ENCODE measurements around the gene FAM174C.

GRCh38 chr19:1240925-1241324 is 34.4 kb upstream of the FAM174C start:
- TF ChIP-seq CTCF (IDR thresholded peaks at IDR 0.05) (no peak), POLR2AphosphoS5 (IDR thresholded peaks at IDR 0.05) (no peak), EP300 (IDR thresholded peaks at IDR 0.05) (no peak)
